ENCODE data around the gene SEMA5A. TPM values are rescaled to one million over a fixed set of nuclear protein-coding genes. Genes with fewer than 3 reads are reported as not detected.

Gene SEMA5A
- polyA plus RNA-seq, 1 of the 3 experiments (the other 2 are of a cell fraction): 0.58 TPM

DNA sequence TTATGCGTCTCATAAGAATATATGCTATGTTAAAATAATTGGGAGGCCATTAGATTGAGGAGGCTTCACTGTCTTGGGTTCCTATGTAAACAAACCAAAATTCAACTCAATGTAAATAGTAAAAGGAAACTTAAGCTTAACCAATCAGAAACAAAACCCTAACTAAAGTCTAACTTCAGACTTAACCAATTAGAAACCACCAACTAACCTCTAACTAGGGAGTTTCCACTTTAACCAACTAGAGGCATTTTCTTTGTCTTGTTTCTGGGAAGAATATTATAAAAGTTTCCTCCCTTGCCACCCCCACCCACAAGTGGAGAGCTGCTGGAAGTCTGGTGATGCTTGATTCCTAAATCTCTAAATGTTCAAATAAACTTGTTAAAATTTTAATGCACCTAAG is 214.5 kb downstream of the SEMA5A start:
- Histone ChIP-seq H3K79me2 (ENCODE audit: insufficient read depth) (no peaks in the 10 kb centered on the region), H3K27ac (ENCODE audit: low read depth in 2 of 2, low read length in 1 of 2) (no peak overlapping the region), H3K4me1 (ENCODE audit: control insufficient read depth in 1 of 2, insufficient read depth in 2 of 2, low read depth in 1 of 2, low read length in 1 of 2) (peaks cover 6 to 18% of the 10 kb centered on the region in 2 experiments; a peak in 3 of 4 replicates), H3K4me3 (ENCODE audit: low read depth in 2 of 2, low read length in 1 of 2) (no peak overlapping the region), H2AFZ (ENCODE audit: low read depth) (no peak overlapping the region), H3K9me2 (no peaks in the 10 kb centered on the region), H4K20me1 (ENCODE audit: insufficient read depth) (no peaks in the 10 kb centered on the region), H3K9ac (no peak overlapping the region), H3K36me3 (replicated peaks in 1 of 2; ENCODE audit: control insufficient read depth in 1 of 2, insufficient read depth in 2 of 2, low read length in 1 of 2) (no peaks in the 10 kb centered on the region), H3K27me3 (ENCODE audit: insufficient read depth) (no peaks in the 10 kb centered on the region), H3F3A (replicated peaks; ENCODE audit: insufficient read depth) (no peaks in the 10 kb centered on the region), H3K4me2 (no peak overlapping the region), H3K9me3 (no peaks in the 10 kb centered on the region)
- ChIA-PET POLR2A (no interaction called here), CTCF (no interaction called here)
- TF ChIP-seq TEAD4 (IDR thresholded peaks at IDR 0.05; ENCODE audit: borderline replicate concordance, insufficient read depth): no peak
- TF ChIP-seq FOXJ3 (CRISPR knock-in tag; IDR thresholded peaks at IDR 0.05): no peak
- TF ChIP-seq CHD2 (IDR thresholded peaks at IDR 0.05; ENCODE audit: low read length, partially characterized antibody): no peak
- no peak for TF ChIP-seq FOXM1 (IDR thresholded peaks at IDR 0.05; ENCODE audit: low read depth)
- no peak for TF ChIP-seq RXRA (IDR thresholded peaks at IDR 0.05; ENCODE audit: borderline replicate concordance, low read depth)
- TF ChIP-seq SMC3 (IDR thresholded peaks at IDR 0.05; ENCODE audit: low read depth, low read length): no peak
- TF ChIP-seq TAF1 (IDR thresholded peaks at IDR 0.05; ENCODE audit: borderline replicate concordance, low read depth, low read length): no peak
- TF ChIP-seq, protein P1, sequence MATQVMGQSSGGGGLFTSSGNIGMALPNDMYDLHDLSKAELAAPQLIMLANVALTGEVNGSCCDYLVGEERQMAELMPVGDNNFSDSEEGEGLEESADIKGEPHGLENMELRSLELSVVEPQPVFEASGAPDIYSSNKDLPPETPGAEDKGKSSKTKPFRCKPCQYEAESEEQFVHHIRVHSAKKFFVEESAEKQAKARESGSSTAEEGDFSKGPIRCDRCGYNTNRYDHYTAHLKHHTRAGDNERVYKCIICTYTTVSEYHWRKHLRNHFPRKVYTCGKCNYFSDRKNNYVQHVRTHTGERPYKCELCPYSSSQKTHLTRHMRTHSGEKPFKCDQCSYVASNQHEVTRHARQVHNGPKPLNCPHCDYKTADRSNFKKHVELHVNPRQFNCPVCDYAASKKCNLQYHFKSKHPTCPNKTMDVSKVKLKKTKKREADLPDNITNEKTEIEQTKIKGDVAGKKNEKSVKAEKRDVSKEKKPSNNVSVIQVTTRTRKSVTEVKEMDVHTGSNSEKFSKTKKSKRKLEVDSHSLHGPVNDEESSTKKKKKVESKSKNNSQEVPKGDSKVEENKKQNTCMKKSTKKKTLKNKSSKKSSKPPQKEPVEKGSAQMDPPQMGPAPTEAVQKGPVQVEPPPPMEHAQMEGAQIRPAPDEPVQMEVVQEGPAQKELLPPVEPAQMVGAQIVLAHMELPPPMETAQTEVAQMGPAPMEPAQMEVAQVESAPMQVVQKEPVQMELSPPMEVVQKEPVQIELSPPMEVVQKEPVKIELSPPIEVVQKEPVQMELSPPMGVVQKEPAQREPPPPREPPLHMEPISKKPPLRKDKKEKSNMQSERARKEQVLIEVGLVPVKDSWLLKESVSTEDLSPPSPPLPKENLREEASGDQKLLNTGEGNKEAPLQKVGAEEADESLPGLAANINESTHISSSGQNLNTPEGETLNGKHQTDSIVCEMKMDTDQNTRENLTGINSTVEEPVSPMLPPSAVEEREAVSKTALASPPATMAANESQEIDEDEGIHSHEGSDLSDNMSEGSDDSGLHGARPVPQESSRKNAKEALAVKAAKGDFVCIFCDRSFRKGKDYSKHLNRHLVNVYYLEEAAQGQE (IDR thresholded peaks at IDR 0.05; ENCODE audit: low read depth, low read length): no peak
- TF ChIP-seq MXI1 (IDR thresholded peaks at IDR 0.05; ENCODE audit: low read depth, low read length): no peak
- no peak for TF ChIP-seq RAD21 (IDR thresholded peaks at IDR 0.05; ENCODE audit: low read length)
- no peak for TF ChIP-seq EP300 (IDR thresholded peaks at IDR 0.05; ENCODE audit: borderline replicate concordance in 1 of 2, low read depth in 1 of 2, low read length in 1 of 2)
- TF ChIP-seq NRF1 (IDR thresholded peaks at IDR 0.05; ENCODE audit: low read depth, low read length): no peak
- TF ChIP-seq, protein P2, sequence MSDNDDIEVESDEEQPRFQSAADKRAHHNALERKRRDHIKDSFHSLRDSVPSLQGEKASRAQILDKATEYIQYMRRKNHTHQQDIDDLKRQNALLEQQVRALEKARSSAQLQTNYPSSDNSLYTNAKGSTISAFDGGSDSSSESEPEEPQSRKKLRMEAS (IDR thresholded peaks at IDR 0.05; ENCODE audit: low read depth): no peak
- TF ChIP-seq POLR2AphosphoS5 (IDR thresholded peaks at IDR 0.05; ENCODE audit: low read depth, low read length): no peak
- no peak for TF ChIP-seq FOSL2 (IDR thresholded peaks at IDR 0.05; ENCODE audit: borderline replicate concordance, low read depth)
- TF ChIP-seq, protein P3, sequence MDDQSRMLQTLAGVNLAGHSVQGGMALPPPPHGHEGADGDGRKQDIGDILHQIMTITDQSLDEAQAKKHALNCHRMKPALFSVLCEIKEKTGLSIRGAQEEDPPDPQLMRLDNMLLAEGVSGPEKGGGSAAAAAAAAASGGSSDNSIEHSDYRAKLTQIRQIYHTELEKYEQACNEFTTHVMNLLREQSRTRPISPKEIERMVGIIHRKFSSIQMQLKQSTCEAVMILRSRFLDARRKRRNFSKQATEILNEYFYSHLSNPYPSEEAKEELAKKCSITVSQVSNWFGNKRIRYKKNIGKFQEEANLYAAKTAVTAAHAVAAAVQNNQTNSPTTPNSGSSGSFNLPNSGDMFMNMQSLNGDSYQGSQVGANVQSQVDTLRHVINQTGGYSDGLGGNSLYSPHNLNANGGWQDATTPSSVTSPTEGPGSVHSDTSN (IDR thresholded peaks at IDR 0.05): no peak
- TF ChIP-seq, protein P4, sequence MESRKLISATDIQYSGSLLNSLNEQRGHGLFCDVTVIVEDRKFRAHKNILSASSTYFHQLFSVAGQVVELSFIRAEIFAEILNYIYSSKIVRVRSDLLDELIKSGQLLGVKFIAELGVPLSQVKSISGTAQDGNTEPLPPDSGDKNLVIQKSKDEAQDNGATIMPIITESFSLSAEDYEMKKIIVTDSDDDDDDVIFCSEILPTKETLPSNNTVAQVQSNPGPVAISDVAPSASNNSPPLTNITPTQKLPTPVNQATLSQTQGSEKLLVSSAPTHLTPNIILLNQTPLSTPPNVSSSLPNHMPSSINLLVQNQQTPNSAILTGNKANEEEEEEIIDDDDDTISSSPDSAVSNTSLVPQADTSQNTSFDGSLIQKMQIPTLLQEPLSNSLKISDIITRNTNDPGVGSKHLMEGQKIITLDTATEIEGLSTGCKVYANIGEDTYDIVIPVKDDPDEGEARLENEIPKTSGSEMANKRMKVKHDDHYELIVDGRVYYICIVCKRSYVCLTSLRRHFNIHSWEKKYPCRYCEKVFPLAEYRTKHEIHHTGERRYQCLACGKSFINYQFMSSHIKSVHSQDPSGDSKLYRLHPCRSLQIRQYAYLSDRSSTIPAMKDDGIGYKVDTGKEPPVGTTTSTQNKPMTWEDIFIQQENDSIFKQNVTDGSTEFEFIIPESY (IDR thresholded peaks at IDR 0.05; ENCODE audit: borderline replicate concordance, low read depth): no peak
- TF ChIP-seq, protein P5, sequence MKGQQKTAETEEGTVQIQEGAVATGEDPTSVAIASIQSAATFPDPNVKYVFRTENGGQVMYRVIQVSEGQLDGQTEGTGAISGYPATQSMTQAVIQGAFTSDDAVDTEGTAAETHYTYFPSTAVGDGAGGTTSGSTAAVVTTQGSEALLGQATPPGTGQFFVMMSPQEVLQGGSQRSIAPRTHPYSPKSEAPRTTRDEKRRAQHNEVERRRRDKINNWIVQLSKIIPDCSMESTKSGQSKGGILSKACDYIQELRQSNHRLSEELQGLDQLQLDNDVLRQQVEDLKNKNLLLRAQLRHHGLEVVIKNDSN (IDR thresholded peaks at IDR 0.05; ENCODE audit: borderline replicate concordance, low read depth): no peak
- no peak for DNase-seq
- 79% methylated on average over 1 of the region's 1 CpG for WGBS (ENCODE audit: low lambda C conversion rate)
